Measurements from ENCODE around the gene SMARCC1.
A peak's percentile ranks its signal among the peaks of the same experiment; 100 is the strongest.

SMARCC1 gene

DNA sequence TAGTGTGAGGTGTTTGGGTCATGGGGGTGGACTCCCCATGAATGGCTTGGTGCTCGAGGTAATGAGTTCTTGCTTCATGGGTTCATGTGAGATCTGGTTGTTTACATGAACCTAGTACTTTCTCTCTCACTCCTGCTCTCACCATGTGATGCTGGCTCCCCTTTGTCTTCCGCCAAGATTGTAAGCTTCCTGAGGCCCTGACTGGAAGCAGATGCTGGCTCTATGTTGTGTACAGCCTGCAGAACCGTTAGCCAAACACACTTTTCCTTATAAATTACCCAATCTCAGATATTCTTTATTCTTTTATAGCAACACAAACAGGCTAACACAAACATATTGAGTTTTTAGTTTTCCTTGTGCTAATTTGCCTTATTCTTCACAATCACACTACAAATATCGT lies 199.9 kb downstream of the SMARCC1 start:
- no peak overlapping the region for H3K4me3 ChIP-seq (ENCODE audit: low read depth, low read length)
- DNase-seq (ENCODE audit: low read depth), result no peak
- TF ChIP-seq, protein P1, sequence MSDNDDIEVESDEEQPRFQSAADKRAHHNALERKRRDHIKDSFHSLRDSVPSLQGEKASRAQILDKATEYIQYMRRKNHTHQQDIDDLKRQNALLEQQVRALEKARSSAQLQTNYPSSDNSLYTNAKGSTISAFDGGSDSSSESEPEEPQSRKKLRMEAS (IDR thresholded peaks at IDR 0.05; ENCODE audit: low read depth, low read length), result no peak
- TF ChIP-seq CTCF (IDR thresholded peaks at IDR 0.05; ENCODE audit: low read depth, low read length) (no peak), POLR2A (IDR thresholded peaks at IDR 0.05; ENCODE audit: extremely low read depth, insufficient read length) (no peak), MYC (IDR thresholded peaks at IDR 0.05; ENCODE audit: low read depth, low read length) (no peak)

DNA sequence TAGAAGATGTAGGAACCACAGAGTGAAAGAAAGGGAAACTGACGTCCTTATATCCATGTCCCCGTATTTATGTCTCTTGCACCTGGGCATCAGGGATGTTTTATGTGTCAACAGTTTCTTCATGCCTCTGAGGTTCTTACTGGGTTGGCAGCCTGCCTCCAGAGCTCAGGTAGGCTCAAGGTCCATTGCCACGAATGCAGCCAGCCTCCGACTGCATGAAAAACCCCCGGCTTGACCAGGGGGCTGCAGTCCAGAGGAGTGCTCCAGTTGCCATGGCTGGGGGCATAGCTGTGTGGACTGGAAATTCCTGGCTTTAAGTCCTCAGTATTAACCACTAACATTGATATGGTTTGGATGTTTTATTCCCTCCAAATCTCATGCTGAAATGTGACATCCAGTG lies 200.3 kb downstream of the SMARCC1 start:
- TF ChIP-seq, protein P1 (IDR thresholded peaks at IDR 0.05; ENCODE audit: low read depth, low read length), result no peak
- TF ChIP-seq POLR2A (IDR thresholded peaks at IDR 0.05; ENCODE audit: extremely low read depth, insufficient read length) (no peak), CTCF (IDR thresholded peaks at IDR 0.05; ENCODE audit: low read depth, low read length) (no peak), MYC (IDR thresholded peaks at IDR 0.05; ENCODE audit: low read depth, low read length) (no peak)
- no peak for DNase-seq (ENCODE audit: low read depth)
- no peak overlapping the region for H3K4me3 ChIP-seq (ENCODE audit: low read depth, low read length)

- TF ChIP-seq CTCF (IDR thresholded peaks at IDR 0.05; ENCODE audit: low read depth, low read length), result no peak
- TF ChIP-seq POLR2A (IDR thresholded peaks at IDR 0.05; ENCODE audit: extremely low read depth, insufficient read length), result no peak
- TF ChIP-seq MYC (IDR thresholded peaks at IDR 0.05; ENCODE audit: low read depth, low read length), result no peak
- TF ChIP-seq, protein P1 (IDR thresholded peaks at IDR 0.05; ENCODE audit: low read depth, low read length), result no peak
- no peak for DNase-seq (ENCODE audit: low read depth)
- H3K4me3 ChIP-seq (ENCODE audit: low read depth, low read length), result no peak overlapping the region
Observed at GRCh38 chr3:47580481-47580880, 201.2 kb downstream of the SMARCC1 start.

DNA sequence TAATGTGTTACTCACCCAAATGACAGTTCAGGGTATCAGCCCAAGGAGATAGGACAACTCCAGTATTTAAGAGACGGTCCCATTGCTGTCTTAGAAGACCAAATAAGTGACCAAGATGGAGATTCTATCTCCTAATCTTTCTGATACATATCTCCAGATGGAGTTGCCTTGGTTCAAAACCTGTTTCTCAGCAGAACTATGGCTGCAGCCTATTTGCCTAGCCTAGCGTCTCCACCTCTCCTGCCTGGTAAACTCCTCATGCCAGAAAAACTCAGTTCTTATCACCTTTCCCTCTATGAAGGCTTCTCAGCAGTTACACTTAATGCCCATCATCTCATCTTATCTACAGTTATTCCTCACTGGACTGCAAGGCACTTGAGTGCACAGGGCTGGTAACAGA lies 201.8 kb downstream of the SMARCC1 start:
- H3K4me3 ChIP-seq (ENCODE audit: low read depth, low read length), result no peak overlapping the region
- TF ChIP-seq CTCF (IDR thresholded peaks at IDR 0.05; ENCODE audit: low read depth, low read length) (no peak), POLR2A (IDR thresholded peaks at IDR 0.05; ENCODE audit: extremely low read depth, insufficient read length) (no peak), MYC (IDR thresholded peaks at IDR 0.05; ENCODE audit: low read depth, low read length) (no peak)
- TF ChIP-seq, protein P1 (IDR thresholded peaks at IDR 0.05; ENCODE audit: low read depth, low read length), result no peak
- no peak for DNase-seq (ENCODE audit: low read depth)

- no peak for TF ChIP-seq MYC (IDR thresholded peaks at IDR 0.05; ENCODE audit: low read depth, low read length)
- peak; percentile 32 for DNase-seq (ENCODE audit: low read depth)
- H3K4me3 ChIP-seq (ENCODE audit: low read depth, low read length), result peak within 1 kb of the TSS; percentile 16
Observed at GRCh38 chr3:47578691-47579632, 202.7 kb downstream of the SMARCC1 start, which contains the start of gene CSPG5. TSS of gene CSPG5 (minus strand) at chr3:47578865. CDS start at chr3:47578693, 172 bp downstream.

- peak; percentile 25 for DNase-seq (ENCODE audit: low read depth)
- peak overlapping the region; percentile 16 for H3K4me3 ChIP-seq (ENCODE audit: low read depth, low read length)
- TF ChIP-seq MYC (IDR thresholded peaks at IDR 0.05; ENCODE audit: low read depth, low read length) (no peak), CTCF (IDR thresholded peaks at IDR 0.05; ENCODE audit: low read depth, low read length) (no peak), POLR2A (IDR thresholded peaks at IDR 0.05; ENCODE audit: extremely low read depth, insufficient read length) (no peak)
- TF ChIP-seq, protein P1 (IDR thresholded peaks at IDR 0.05; ENCODE audit: low read depth, low read length), result no peak
Observed at GRCh38 chr3:47578119-47578632, 203.5 kb downstream of the SMARCC1 start.
